ENCODE measurements around the gene MROH2A.
"Not testable (repeated sequence)": the region's sequence is repeated elsewhere in the genome, so short reads cannot be mapped to it uniquely, and the experiment has no call there.

MROH2A gene

GRCh38 chr2:233778030-233778429, at the start of gene MROH2A:
Gene MROH2A, plus strand, starts transcription at chr2:233778330. Its CDS starts 1,029 bp downstream, at chr2:233779359.
- no peaks in the 10 kb centered on the region for H3K27me3 ChIP-seq (ENCODE audit: control insufficient read depth in 2 of 2, insufficient read depth in 2 of 2, low read length in 2 of 2)
- no peak within 1 kb of the TSS for H3K9ac ChIP-seq (ENCODE audit: low read depth in 1 of 2, low read length in 2 of 2)
- no peak within 1 kb of the TSS for H3K27ac ChIP-seq (ENCODE audit: low read depth in 2 of 2, low read length in 2 of 2)
- H3K36me3 ChIP-seq (ENCODE audit: control insufficient read depth in 2 of 2, insufficient read depth in 2 of 2, low read length in 2 of 2), result no peaks in the 10 kb centered on the region
- no peaks in the 10 kb centered on the region for H3K4me1 ChIP-seq (ENCODE audit: control insufficient read depth in 2 of 2, insufficient read depth in 2 of 2, low read length in 2 of 2)
- no peak within 1 kb of the TSS for H3K4me3 ChIP-seq (ENCODE audit: low read length in 2 of 2)
- H3K9me3 ChIP-seq (ENCODE audit: control insufficient read depth in 2 of 2, low read length in 2 of 2), result peaks cover 0 to 2% of the 10 kb centered on the region in 2 donors

GRCh38 chr2:233728723-233729301, 49.3 kb upstream of the MROH2A start, which contains the start of gene UGT1A3:
Gene UGT1A3, plus strand, starts transcription at chr2:233729042. Its CDS starts 85 bp downstream, at chr2:233729127.
- H3K36me3 ChIP-seq (ENCODE audit: control insufficient read depth in 2 of 2, insufficient read depth in 2 of 2, low read length in 2 of 2), result no peaks in the 10 kb centered on the region
- H3K4me1 ChIP-seq (ENCODE audit: control insufficient read depth in 2 of 2, insufficient read depth in 2 of 2, low read length in 2 of 2), result no peaks in the 10 kb centered on the region
- H3K27me3 ChIP-seq (ENCODE audit: control insufficient read depth in 2 of 2, insufficient read depth in 2 of 2, low read length in 2 of 2), result no peaks in the 10 kb centered on the region
- H3K9me3 ChIP-seq (ENCODE audit: control insufficient read depth in 2 of 2, low read length in 2 of 2), result no peaks in the 10 kb centered on the region
- H3K27ac ChIP-seq (ENCODE audit: low read depth in 2 of 2, low read length in 2 of 2), result no peak within 1 kb of the TSS
- H3K9ac ChIP-seq (ENCODE audit: low read depth in 1 of 2, low read length in 2 of 2), result no peak within 1 kb of the TSS
- H3K4me3 ChIP-seq (ENCODE audit: low read length in 2 of 2), result no peak within 1 kb of the TSS

GRCh38 chr2:233736868-233737653, 41.1 kb upstream of the MROH2A start:
- H3K4me3 ChIP-seq (ENCODE audit: low read length in 2 of 2); H3K9ac ChIP-seq (ENCODE audit: low read depth in 1 of 2, low read length in 2 of 2); H3K4me1 ChIP-seq (ENCODE audit: control insufficient read depth in 2 of 2, insufficient read depth in 2 of 2, low read length in 2 of 2); H3K27me3 ChIP-seq (ENCODE audit: control insufficient read depth in 2 of 2, insufficient read depth in 2 of 2, low read length in 2 of 2); H3K36me3 ChIP-seq (ENCODE audit: control insufficient read depth in 2 of 2, insufficient read depth in 2 of 2, low read length in 2 of 2); H3K9me3 ChIP-seq (ENCODE audit: control insufficient read depth in 2 of 2, low read length in 2 of 2); H3K27ac ChIP-seq (ENCODE audit: low read depth in 2 of 2, low read length in 2 of 2): not testable (repeated sequence)

GRCh38 chr2:233740870-233741269, 37.3 kb upstream of the MROH2A start:
- Histone ChIP-seq H3K27ac (ENCODE audit: low read depth in 2 of 2, low read length in 2 of 2) (no peak overlapping the region), H3K4me1 (ENCODE audit: control insufficient read depth in 2 of 2, insufficient read depth in 2 of 2, low read length in 2 of 2) (no peaks in the 10 kb centered on the region), H3K9me3 (ENCODE audit: control insufficient read depth in 2 of 2, low read length in 2 of 2) (no peaks in the 10 kb centered on the region), H3K27me3 (ENCODE audit: control insufficient read depth in 2 of 2, insufficient read depth in 2 of 2, low read length in 2 of 2) (no peaks in the 10 kb centered on the region), H3K36me3 (ENCODE audit: control insufficient read depth in 2 of 2, insufficient read depth in 2 of 2, low read length in 2 of 2) (no peaks in the 10 kb centered on the region), H3K9ac (ENCODE audit: low read depth in 1 of 2, low read length in 2 of 2) (no peak overlapping the region), H3K4me3 (ENCODE audit: low read length in 2 of 2) (no peak overlapping the region)

GRCh38 chr2:233743464-233744259, 34.5 kb upstream of the MROH2A start:
- Histone ChIP-seq H3K9me3 (ENCODE audit: control insufficient read depth in 2 of 2, low read length in 2 of 2) (no peaks in the 10 kb centered on the region), H3K36me3 (ENCODE audit: control insufficient read depth in 2 of 2, insufficient read depth in 2 of 2, low read length in 2 of 2) (no peaks in the 10 kb centered on the region), H3K4me1 (ENCODE audit: control insufficient read depth in 2 of 2, insufficient read depth in 2 of 2, low read length in 2 of 2) (no peaks in the 10 kb centered on the region), H3K9ac (ENCODE audit: low read depth in 1 of 2, low read length in 2 of 2) (no peak overlapping the region), H3K27me3 (ENCODE audit: control insufficient read depth in 2 of 2, insufficient read depth in 2 of 2, low read length in 2 of 2) (no peaks in the 10 kb centered on the region), H3K4me3 (ENCODE audit: low read length in 2 of 2) (no peak overlapping the region), H3K27ac (ENCODE audit: low read depth in 2 of 2, low read length in 2 of 2) (no peak overlapping the region)

- H3K4me3 ChIP-seq (ENCODE audit: low read length in 2 of 2), result no peak overlapping the region
- no peaks in the 10 kb centered on the region for H3K4me1 ChIP-seq (ENCODE audit: control insufficient read depth in 2 of 2, insufficient read depth in 2 of 2, low read length in 2 of 2)
- H3K9ac ChIP-seq (ENCODE audit: low read depth in 1 of 2, low read length in 2 of 2), result no peak overlapping the region
- no peaks in the 10 kb centered on the region for H3K36me3 ChIP-seq (ENCODE audit: control insufficient read depth in 2 of 2, insufficient read depth in 2 of 2, low read length in 2 of 2)
- H3K27me3 ChIP-seq (ENCODE audit: control insufficient read depth in 2 of 2, insufficient read depth in 2 of 2, low read length in 2 of 2), result no peaks in the 10 kb centered on the region
- H3K27ac ChIP-seq (ENCODE audit: low read depth in 2 of 2, low read length in 2 of 2), result no peak overlapping the region
- no peaks in the 10 kb centered on the region for H3K9me3 ChIP-seq (ENCODE audit: control insufficient read depth in 2 of 2, low read length in 2 of 2)
Observed at GRCh38 chr2:233745073-233745755, 32.9 kb upstream of the MROH2A start.

GRCh38 chr2:233745838-233746237, 32.3 kb upstream of the MROH2A start:
- not testable (repeated sequence) for H3K36me3 ChIP-seq (ENCODE audit: control insufficient read depth in 2 of 2, insufficient read depth in 2 of 2, low read length in 2 of 2); H3K9ac ChIP-seq (ENCODE audit: low read depth in 1 of 2, low read length in 2 of 2); H3K9me3 ChIP-seq (ENCODE audit: control insufficient read depth in 2 of 2, low read length in 2 of 2); H3K27ac ChIP-seq (ENCODE audit: low read depth in 2 of 2, low read length in 2 of 2); H3K4me3 ChIP-seq (ENCODE audit: low read length in 2 of 2); H3K27me3 ChIP-seq (ENCODE audit: control insufficient read depth in 2 of 2, insufficient read depth in 2 of 2, low read length in 2 of 2); H3K4me1 ChIP-seq (ENCODE audit: control insufficient read depth in 2 of 2, insufficient read depth in 2 of 2, low read length in 2 of 2)

GRCh38 chr2:233746475-233747282, 31.5 kb upstream of the MROH2A start:
- Histone ChIP-seq H3K27ac (ENCODE audit: low read depth in 2 of 2, low read length in 2 of 2) (no peak overlapping the region), H3K9me3 (ENCODE audit: control insufficient read depth in 2 of 2, low read length in 2 of 2) (peaks cover 0 to 2% of the 10 kb centered on the region in 2 donors), H3K4me1 (ENCODE audit: control insufficient read depth in 2 of 2, insufficient read depth in 2 of 2, low read length in 2 of 2) (no peaks in the 10 kb centered on the region), H3K27me3 (ENCODE audit: control insufficient read depth in 2 of 2, insufficient read depth in 2 of 2, low read length in 2 of 2) (no peaks in the 10 kb centered on the region), H3K36me3 (ENCODE audit: control insufficient read depth in 2 of 2, insufficient read depth in 2 of 2, low read length in 2 of 2) (no peaks in the 10 kb centered on the region), H3K9ac (ENCODE audit: low read depth in 1 of 2, low read length in 2 of 2) (no peak overlapping the region), H3K4me3 (ENCODE audit: low read length in 2 of 2) (no peak overlapping the region)

- no peaks in the 10 kb centered on the region for H3K4me1 ChIP-seq (ENCODE audit: control insufficient read depth in 2 of 2, insufficient read depth in 2 of 2, low read length in 2 of 2)
- no peaks in the 10 kb centered on the region for H3K36me3 ChIP-seq (ENCODE audit: control insufficient read depth in 2 of 2, insufficient read depth in 2 of 2, low read length in 2 of 2)
- H3K27me3 ChIP-seq (ENCODE audit: control insufficient read depth in 2 of 2, insufficient read depth in 2 of 2, low read length in 2 of 2), result no peaks in the 10 kb centered on the region
- no peak overlapping the region for H3K4me3 ChIP-seq (ENCODE audit: low read length in 2 of 2)
- peaks cover 0 to 2% of the 10 kb centered on the region in 2 donors for H3K9me3 ChIP-seq (ENCODE audit: control insufficient read depth in 2 of 2, low read length in 2 of 2)
- H3K9ac ChIP-seq (ENCODE audit: low read depth in 1 of 2, low read length in 2 of 2), result no peak overlapping the region
- no peak overlapping the region for H3K27ac ChIP-seq (ENCODE audit: low read depth in 2 of 2, low read length in 2 of 2)
Observed at GRCh38 chr2:233747283-233747544, 30.9 kb upstream of the MROH2A start.
